Spleen (tissue), 11 donors: ENCODE data around the gene EPSTI1. TPM values are rescaled to one million over a fixed set of nuclear protein-coding genes. Genes with fewer than 3 reads are reported as not detected.

Source experiments
- DNase-seq: peaks from one replicate; pipeline ENCODE4 v3.0.0-alpha.2; 2020
- H3K27ac ChIP-seq, 8 donors: fragments of 200-600 bp; sonication (generic) in 7 of 8; 1 replicate in 4 of 8; 2 replicates in 4 of 8; pipeline versions ENCODE4 v1.5.0 to v1.8.0; 2016 to 2021; ENCODE audit warnings: inconsistent platforms in 4 of 8, mild to moderate bottlenecking in 4 of 8, moderate library complexity in 1 of 8
- H3K27me3 ChIP-seq, 7 donors: fragments of 200-600 bp; sonication (generic) in 6 of 7; replicated peaks in 1 of 7; 1 replicate in 4 of 7; 2 replicates in 3 of 7; pipeline versions ENCODE4 v1.5.0 to v1.8.0; 2016 to 2021; ENCODE audit warnings: inconsistent platforms in 3 of 7, mild to moderate bottlenecking in 1 of 7
- H3K36me3 ChIP-seq, 6 donors: fragments of 200-600 bp; sonication (generic) in 5 of 6; 1 replicate in 4 of 6; 2 replicates in 2 of 6; pipeline versions ENCODE4 v1.5.0 to v1.8.0; 2016 to 2021; ENCODE audit warnings: inconsistent platforms in 2 of 6
- H3K4me1 ChIP-seq, 6 donors: fragments of 200-600 bp; sonication (generic) in 5 of 6; 1 replicate in 3 of 6; 2 replicates in 3 of 6; pipeline versions ENCODE4 v1.5.0 to v1.8.0; 2016 to 2021; ENCODE audit warnings: inconsistent platforms in 3 of 6
- H3K4me3 ChIP-seq, 8 donors: fragments of 200-600 bp; sonication (generic) in 7 of 8; 1 replicate in 4 of 8; 2 replicates in 4 of 8; pipeline versions ENCODE4 v1.5.0 to v1.8.0; 2016 to 2021; ENCODE audit warnings: inconsistent platforms in 4 of 8, mild to moderate bottlenecking in 4 of 8, moderate library complexity in 2 of 8
- H3K9me3 ChIP-seq, 8 donors: fragments of 200-600 bp; sonication (generic) in 7 of 8; 1 replicate in 4 of 8; 2 replicates in 4 of 8; pipeline versions ENCODE4 v1.5.0 to v1.8.0; 2016 to 2021; ENCODE audit warnings: inconsistent platforms in 4 of 8
- CTCF ChIP-seq, 11 experiments: fragments of 200-600 bp in 7 of 11; fragments of 450-650 bp in 4 of 11; sonication (generic) in 4 of 11; IDR thresholded peaks in 8 of 11; conservative IDR thresholded peaks in 3 of 11; 1 replicate in 7 of 11; 2 replicates in 4 of 11; pipeline versions ENCODE4 v1.4.0 to v1.8.0; 2016 to 2021; ENCODE audit warnings: antibody characterized with exemption in 11 of 11, inconsistent platforms in 4 of 11, mild to moderate bottlenecking in 1 of 11
- POLR2A ChIP-seq, 3 donors: fragments of 450-650 bp; IDR thresholded peaks; one replicate each; pipeline ENCODE4 v1.5.1; 2017; ENCODE audit warnings: antibody characterized with exemption in 3 of 3, mild to moderate bottlenecking in 1 of 3
- POLR2AphosphoS5 ChIP-seq, 3 donors: sonication (generic); formaldehyde crosslinking; IDR thresholded peaks; one replicate each; pipeline ENCODE4 v1.5.1; 2017; ENCODE audit warnings: antibody characterized with exemption in 3 of 3
- WGBS, 5 donors: extraction: QIAGEN DNeasy Blood & Tissue Kit in 3 of 5; methylation state at CpG; one replicate each; pipeline versions ENCODE4 v1.1.5 to v1.1.7; 2013 to 2018; 5-methylcytosine and 5-hydroxymethylcytosine counted together
- intact Hi-C: fragments of 100-400 bp; cut with DNase I; formaldehyde crosslinking; loops from one replicate; pipeline ENCODE4 v1.15.0; 2023; ENCODE audit warnings: low total_unique reads
- polyA plus RNA-seq, 3 donors: library from polyadenylated mRNA; stranded (reverse); fragments of 200-250 nt; gene quantifications; one replicate each; pipeline ENCODE4 v1.2.1, GENCODE V29; 2013
- total RNA-seq, 7 donors: library from RNA; depleted of rRNA in 3 of 7; stranded (reverse); fragments of >200 nt in 3 of 7; fragmentation: NEBNext Ultra II Directional in 4 of 7; extraction: Animal tissue kit (Norgen Biotek cat#: 25700) in 4 of 7; gene quantifications; one replicate each; pipeline versions ENCODE4 v1.1.0 to v1.2.1, GENCODE V29; 2016 to 2021
- donor health status: healthy with polysubstance abuse.
- donor health status: DM: no; HTN: no; CAD: no; lungs with moderate emphysema.
- donor health status: DM: no; HTN: no; CAD: no.
- donor health status: Bipolar disorder and iron deficiency.
- donor health status: healthy.
- donor health status: DM: no; HTN: no; CAD: no.
- donor health status: DM: yes; HTN: yes; CAD: no.

Gene EPSTI1
- total and polyA plus RNA-seq, 10 donors, result 9.9 to 50.2 (median 20.1) TPM

- Histone ChIP-seq H3K9me3 (no peaks in the 10 kb centered on the region), H3K4me3 (no peak overlapping the region), H3K27me3 (no peaks in the 10 kb centered on the region), H3K4me1 (peaks cover 9 to 46% (median 30%) of the 10 kb centered on the region in 6 donors), H3K27ac (peak overlapping the region in 4 of 8 donors; percentile 5 to 49 (median 34)), H3K36me3 (peaks cover 0 to 41% (median 13%) of the 10 kb centered on the region in 6 donors)
- TF ChIP-seq CTCF (IDR thresholded peaks at IDR 0.05 in 8 of 11, conservative IDR thresholded peaks at IDR 0.05 in 3 of 11) (peak; percentile 49 to 86 (median 72)), POLR2AphosphoS5 (IDR thresholded peaks at IDR 0.05) (no peak), POLR2A (IDR thresholded peaks at IDR 0.05) (no peak)
- WGBS, 5 donors, result 51 to 57% (median 56%) methylated on average over 6 of the region's 6 CpGs
- no peak for DNase-seq
- intact Hi-C loops, result loop anchor here (10.0 kb wide), 2 partner anchors 114 to 904 kb away; partner anchors contain the start of genes CCDC122 and LACC1
These were observed 21.0 kb downstream of the EPSTI1 start for GRCh38 chr13:42970824-42971690.

GRCh38 chr13:42969565-42970172 is 22.4 kb downstream of the EPSTI1 start:
- WGBS, 5 donors, result 42 to 47% (median 45%) methylated on average over 12 of the region's 12 CpGs
- H3K27me3 ChIP-seq, result no peaks in the 10 kb centered on the region
- peak; percentile 91 for DNase-seq
- H3K4me1 ChIP-seq, result peaks cover 9 to 46% (median 30%) of the 10 kb centered on the region in 6 donors
- intact Hi-C loops, result loop anchor here (10.0 kb wide), 2 partner anchors 115 to 905 kb away; partner anchors contain the start of genes CCDC122 and LACC1
- no peak overlapping the region for H3K27ac ChIP-seq
- peaks cover 0 to 40% (median 16%) of the 10 kb centered on the region in 6 donors for H3K36me3 ChIP-seq
- no peaks in the 10 kb centered on the region for H3K9me3 ChIP-seq
- no peak overlapping the region for H3K4me3 ChIP-seq
- TF ChIP-seq POLR2AphosphoS5 (IDR thresholded peaks at IDR 0.05) (peak in 1 of 3 donors; percentile 9), POLR2A (IDR thresholded peaks at IDR 0.05) (no peak), CTCF (IDR thresholded peaks at IDR 0.05 in 8 of 11, conservative IDR thresholded peaks at IDR 0.05 in 3 of 11) (peak; percentile 21 to 87 (median 70))

- Histone ChIP-seq H3K9me3 (no peaks in the 10 kb centered on the region), H3K27ac (no peak overlapping the region), H3K4me3 (no peak overlapping the region), H3K36me3 (peaks cover 0 to 48% (median 17%) of the 10 kb centered on the region in 6 donors), H3K4me1 (peaks cover 9 to 46% (median 30%) of the 10 kb centered on the region in 6 donors), H3K27me3 (no peaks in the 10 kb centered on the region)
- intact Hi-C loops, result no loop called here
- TF ChIP-seq POLR2AphosphoS5 (IDR thresholded peaks at IDR 0.05) (no peak), CTCF (IDR thresholded peaks at IDR 0.05 in 8 of 11, conservative IDR thresholded peaks at IDR 0.05 in 3 of 11) (no peak), POLR2A (IDR thresholded peaks at IDR 0.05) (no peak)
- no peak for DNase-seq
- 90 to 93% (median 91%) methylated on average over 8 of the region's 8 CpGs for WGBS, 5 donors
These were observed 23.1 kb downstream of the EPSTI1 start for GRCh38 chr13:42968906-42969305.
